Measurements from ENCODE around the gene ZNF483.
"Not testable (repeated sequence)": the region's sequence is repeated elsewhere in the genome, so short reads cannot be mapped to it uniquely, and the experiment has no call there.

Gene ZNF483

DNA sequence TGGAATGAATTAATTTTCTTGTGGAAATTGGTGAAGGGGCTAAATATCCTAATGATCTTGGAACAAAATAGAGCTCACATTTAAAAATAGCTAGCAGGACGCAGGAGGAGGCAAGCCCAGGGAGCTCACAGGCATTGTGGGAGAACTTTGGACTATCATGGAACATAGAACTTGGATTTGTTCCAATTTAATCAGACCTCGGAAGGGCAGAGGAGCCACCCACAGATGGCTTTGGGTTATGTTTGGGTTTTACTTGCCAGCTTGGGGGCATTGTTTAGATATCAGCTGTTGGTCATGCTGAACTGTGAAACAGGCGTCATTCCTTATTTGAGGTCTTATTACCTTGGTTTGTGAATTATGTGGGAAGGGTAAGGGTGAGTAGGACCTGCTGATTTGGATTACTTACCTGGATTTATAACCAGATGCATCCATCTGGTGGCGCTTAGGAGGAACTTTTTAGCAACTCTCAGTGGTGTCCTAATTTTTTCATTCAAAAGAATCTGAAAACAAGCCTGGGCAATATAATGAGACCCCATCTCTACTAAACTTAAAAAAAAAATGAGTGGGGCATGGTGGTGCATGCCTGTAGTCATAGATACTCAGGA is 88.6 kb downstream of the ZNF483 start:
- TF ChIP-seq SNAI2 (CRISPR knock-in tag; IDR thresholded peaks at IDR 0.05) (no peak), ISL1 (CRISPR knock-in tag; IDR thresholded peaks at IDR 0.05) (no peak), ZNF70 (CRISPR knock-in tag; IDR thresholded peaks at IDR 0.05) (no peak), ZFP30 (CRISPR knock-in tag; IDR thresholded peaks at IDR 0.05) (no peak), POU6F1 (CRISPR knock-in tag; IDR thresholded peaks at IDR 0.05; ENCODE audit: borderline replicate concordance, low read depth) (no peak), TSHZ2 (CRISPR knock-in tag; IDR thresholded peaks at IDR 0.05) (no peak), ZC3H10 (CRISPR knock-in tag; IDR thresholded peaks at IDR 0.05) (no peak), PPARA (CRISPR knock-in tag; IDR thresholded peaks at IDR 0.05; ENCODE audit: borderline replicate concordance) (no peak), ZFP3 (CRISPR knock-in tag; IDR thresholded peaks at IDR 0.05) (no peak)

DNA sequence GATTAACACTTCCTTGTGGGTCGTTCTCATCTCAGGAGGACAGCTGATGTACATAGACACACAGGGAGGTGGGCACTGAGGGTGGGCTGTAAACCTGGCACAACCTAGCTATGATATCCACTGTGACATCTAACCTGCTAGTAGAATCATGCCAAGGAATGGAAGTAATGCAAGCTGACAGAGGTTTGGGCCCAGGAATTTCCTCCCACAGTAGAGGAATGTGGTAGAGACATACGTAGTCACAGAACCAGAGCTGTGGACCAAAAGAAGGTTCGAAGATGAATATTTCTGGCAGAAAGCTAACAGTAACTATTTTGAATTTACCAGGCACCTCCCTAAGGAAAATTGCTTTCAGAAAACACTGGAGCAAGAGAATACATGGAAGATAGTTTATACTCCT is 90.9 kb downstream of the ZNF483 start:
- TF ChIP-seq TOX (CRISPR knock-in tag; IDR thresholded peaks at IDR 0.05; ENCODE audit: borderline replicate concordance): no peak
- TF ChIP-seq ZFP30 (CRISPR knock-in tag; IDR thresholded peaks at IDR 0.05): no peak
- TF ChIP-seq BACH2 (CRISPR knock-in tag; IDR thresholded peaks at IDR 0.05; ENCODE audit: borderline replicate concordance): no peak
- TF ChIP-seq CREB5 (CRISPR knock-in tag; IDR thresholded peaks at IDR 0.05; ENCODE audit: low read depth): no peak
- no peak for TF ChIP-seq ZNF70 (CRISPR knock-in tag; IDR thresholded peaks at IDR 0.05)
- TF ChIP-seq GLIS3 (CRISPR knock-in tag; IDR thresholded peaks at IDR 0.05): no peak
- TF ChIP-seq CSRNP3 (CRISPR knock-in tag; IDR thresholded peaks at IDR 0.05): no peak
- TF ChIP-seq ZFP3 (CRISPR knock-in tag; IDR thresholded peaks at IDR 0.05): no peak
- no peak for TF ChIP-seq ARNTL (CRISPR knock-in tag; IDR thresholded peaks at IDR 0.05; ENCODE audit: borderline replicate concordance, low read depth)
- no peak for TF ChIP-seq POU6F1 (CRISPR knock-in tag; IDR thresholded peaks at IDR 0.05; ENCODE audit: borderline replicate concordance, low read depth)
- TF ChIP-seq CSDC2 (CRISPR knock-in tag; IDR thresholded peaks at IDR 0.05): no peak
- TF ChIP-seq, protein P1, sequence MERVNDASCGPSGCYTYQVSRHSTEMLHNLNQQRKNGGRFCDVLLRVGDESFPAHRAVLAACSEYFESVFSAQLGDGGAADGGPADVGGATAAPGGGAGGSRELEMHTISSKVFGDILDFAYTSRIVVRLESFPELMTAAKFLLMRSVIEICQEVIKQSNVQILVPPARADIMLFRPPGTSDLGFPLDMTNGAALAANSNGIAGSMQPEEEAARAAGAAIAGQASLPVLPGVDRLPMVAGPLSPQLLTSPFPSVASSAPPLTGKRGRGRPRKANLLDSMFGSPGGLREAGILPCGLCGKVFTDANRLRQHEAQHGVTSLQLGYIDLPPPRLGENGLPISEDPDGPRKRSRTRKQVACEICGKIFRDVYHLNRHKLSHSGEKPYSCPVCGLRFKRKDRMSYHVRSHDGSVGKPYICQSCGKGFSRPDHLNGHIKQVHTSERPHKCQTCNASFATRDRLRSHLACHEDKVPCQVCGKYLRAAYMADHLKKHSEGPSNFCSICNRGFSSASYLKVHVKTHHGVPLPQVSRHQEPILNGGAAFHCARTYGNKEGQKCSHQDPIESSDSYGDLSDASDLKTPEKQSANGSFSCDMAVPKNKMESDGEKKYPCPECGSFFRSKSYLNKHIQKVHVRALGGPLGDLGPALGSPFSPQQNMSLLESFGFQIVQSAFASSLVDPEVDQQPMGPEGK (CRISPR knock-in tag; IDR thresholded peaks at IDR 0.05; ENCODE audit: borderline replicate concordance): no peak
- no peak for TF ChIP-seq ZNF565 (CRISPR knock-in tag; conservative IDR thresholded peaks at IDR 0.05; ENCODE audit: low read depth)
- TF ChIP-seq ZC3H10 (CRISPR knock-in tag; IDR thresholded peaks at IDR 0.05): no peak
- no peak for TF ChIP-seq ESRRG (CRISPR knock-in tag; IDR thresholded peaks at IDR 0.05)
- no peak for TF ChIP-seq ISL1 (CRISPR knock-in tag; IDR thresholded peaks at IDR 0.05)
- no peak for TF ChIP-seq TSHZ2 (CRISPR knock-in tag; IDR thresholded peaks at IDR 0.05)
- TF ChIP-seq OSR1 (CRISPR knock-in tag; IDR thresholded peaks at IDR 0.05): no peak
- no peak for TF ChIP-seq ZNF8 (CRISPR knock-in tag; IDR thresholded peaks at IDR 0.05)
- no peak for TF ChIP-seq SNAI2 (CRISPR knock-in tag; IDR thresholded peaks at IDR 0.05)

More for the DNA sequence above, 88.6 kb downstream of the ZNF483 start:
- ATAC-seq: no peak

GRCh38 chr9:111617349-111617748 is 92.4 kb downstream of the ZNF483 start:
- not testable (repeated sequence) for ATAC-seq

More for the DNA sequence above, 90.9 kb downstream of the ZNF483 start:
- peak; percentile 57; the same call in 2 of the 3 replicates for ATAC-seq
